DOHH2 (cell line): ENCODE measurements around the gene RPS6KA3.

Experiments
- CTCF ChIP-seq: fragments of 200-600 bp; sonication (generic); IDR thresholded peaks from one replicate; pipeline ENCODE4 v1.5.1; 2014; ENCODE audit warnings: antibody characterized with exemption, mild to moderate bottlenecking, low read depth, low read length; ENCODE audit not compliant: poor library complexity, severe bottlenecking
- EZH2phosphoT487 ChIP-seq: fragments of 200-600 bp; sonication (generic); IDR thresholded peaks from 2 replicates; pipeline ENCODE4 v1.6.1; 2017; ENCODE audit warnings: borderline replicate concordance, mild to moderate bottlenecking, antibody characterized with exemption, low read length, moderate library complexity, mixed read lengths

DNA sequence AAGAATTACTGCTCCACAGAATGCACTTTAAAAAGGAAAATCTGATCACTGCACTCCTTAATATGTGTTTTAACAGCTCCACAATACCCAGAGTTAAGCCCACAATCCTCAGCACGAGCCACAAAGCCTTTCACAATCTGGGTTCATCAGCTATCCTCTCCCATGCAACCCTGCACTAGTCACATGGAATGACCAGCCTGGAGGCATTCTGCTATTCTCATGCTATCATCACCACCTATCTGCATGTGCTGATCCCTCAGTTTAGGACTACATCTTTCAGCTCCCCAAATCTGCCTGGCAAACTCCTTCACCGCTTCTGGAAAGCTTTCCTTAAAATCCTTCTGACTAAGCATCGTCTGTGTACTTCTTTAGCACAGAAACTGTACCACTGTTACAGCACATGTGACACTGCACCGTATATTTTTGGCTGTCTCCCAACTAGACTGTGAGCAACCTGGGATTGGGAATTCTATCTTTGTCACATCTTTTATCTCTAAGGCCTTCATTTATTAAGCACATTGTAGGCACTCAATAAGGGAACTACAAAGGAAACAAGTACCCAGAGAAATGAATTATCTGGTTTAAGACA, 106.8 kb downstream of the RPS6KA3 start:
- TF ChIP-seq CTCF (no peak), EZH2phosphoT487 (no peak)
